Neuronal stem cell (in vitro differentiated cells): ENCODE results near the gene ANTXR1.

Experiments used
- DNase-seq: peaks from one replicate; pipeline ENCODE4 v3.0.0-alpha.2; 2013; ENCODE audit warnings: low spot score
- H2AFZ ChIP-seq: one replicate; pipeline ENCODE4 v1.6.1; 2013; ENCODE audit warnings: mild to moderate bottlenecking, low read length, inconsistent platforms
- H2AK5ac ChIP-seq: 2 replicates; pipeline ENCODE4 v1.6.1; 2013; ENCODE audit warnings: low read depth, mild to moderate bottlenecking, inconsistent platforms, low read length, moderate library complexity, mixed read lengths
- H2BK120ac ChIP-seq: 2 replicates; pipeline ENCODE4 v1.6.1; 2013; ENCODE audit warnings: low read depth, mild to moderate bottlenecking, inconsistent platforms, low read length, moderate library complexity, mixed read lengths
- H2BK12ac ChIP-seq: one replicate; pipeline ENCODE4 v1.6.1; 2013; ENCODE audit warnings: low read length, inconsistent platforms
- H2BK15ac ChIP-seq: 2 replicates; pipeline ENCODE4 v1.6.1; 2013; ENCODE audit warnings: mild to moderate bottlenecking, low read length, inconsistent platforms, mixed read lengths
- H2BK5ac ChIP-seq: one replicate; pipeline ENCODE4 v1.6.1; 2013; ENCODE audit warnings: inconsistent platforms, mild to moderate bottlenecking, low read length, moderate library complexity
- H3K14ac ChIP-seq: one replicate; pipeline ENCODE4 v1.6.1; 2013; ENCODE audit warnings: low read length, inconsistent platforms
- H3K18ac ChIP-seq: 2 replicates; pipeline ENCODE4 v1.6.1; 2013; ENCODE audit warnings: low read length, inconsistent platforms
- H3K23ac ChIP-seq: 2 replicates; pipeline ENCODE4 v1.6.1; 2013; ENCODE audit warnings: low read depth, mild to moderate bottlenecking, mixed read lengths, low read length, inconsistent platforms; ENCODE audit not compliant: poor library complexity
- H3K27ac ChIP-seq: replicated peaks from 3 replicates; pipeline ENCODE4 v1.5.1; 2013; ENCODE audit warnings: low read length, inconsistent platforms
- H3K27me3 ChIP-seq, 3 experiments: 2 replicates each; pipeline ENCODE4 v1.6.1; 2013; ENCODE audit warnings: low read length in 3 of 3, mild to moderate bottlenecking in 2 of 3, inconsistent platforms in 1 of 3, low read depth in 1 of 3, mixed read lengths in 1 of 3, moderate library complexity in 1 of 3; ENCODE audit not compliant: control insufficient read depth in 3 of 3, insufficient read depth in 3 of 3
- H3K36me3 ChIP-seq, 2 donors: replicated peaks in 1 of 2; 2 replicates each; pipeline ENCODE4 v1.6.1; 2013; ENCODE audit warnings: low read length in 2 of 2; ENCODE audit not compliant: control insufficient read depth in 2 of 2, insufficient read depth in 2 of 2
- H3K4ac ChIP-seq: 2 replicates; pipeline ENCODE4 v1.6.1; 2013; ENCODE audit warnings: inconsistent platforms, mild to moderate bottlenecking, low read length, moderate library complexity
- H3K4me1 ChIP-seq, 2 donors: 1 replicate in 1 of 2; 2 replicates in 1 of 2; pipeline ENCODE4 v1.6.1; 2013; ENCODE audit warnings: low read length in 2 of 2, low read depth in 1 of 2; ENCODE audit not compliant: control insufficient read depth in 2 of 2, insufficient read depth in 1 of 2
- H3K4me2 ChIP-seq: one replicate; pipeline ENCODE4 v1.6.1; 2013; ENCODE audit warnings: mild to moderate bottlenecking, low read length, inconsistent platforms; ENCODE audit not compliant: insufficient read depth, poor library complexity, severe bottlenecking
- H3K4me3 ChIP-seq, 2 donors: 2 replicates each; pipeline ENCODE4 v1.5.1; 2013; ENCODE audit warnings: low read length in 2 of 2, mild to moderate bottlenecking in 2 of 2, inconsistent platforms in 1 of 2, moderate library complexity in 1 of 2
- H3K79me1 ChIP-seq: one replicate; pipeline ENCODE4 v1.6.1; 2013; ENCODE audit warnings: low read depth, mild to moderate bottlenecking, inconsistent platforms, low read length, moderate library complexity
- H3K9ac ChIP-seq: one replicate; pipeline ENCODE4 v1.6.1; 2013; ENCODE audit warnings: mild to moderate bottlenecking, low read depth, low read length, inconsistent platforms; ENCODE audit not compliant: poor library complexity
- H3K9me3 ChIP-seq, 2 donors: replicated peaks in 1 of 2; 2 replicates each; pipeline versions ENCODE3 to v1.6.1; 2013; ENCODE audit warnings: low read length in 2 of 2, mild to moderate bottlenecking in 2 of 2, inconsistent platforms in 1 of 2, low read depth in 1 of 2, mixed read lengths in 1 of 2, moderate library complexity in 1 of 2; ENCODE audit not compliant: control insufficient read depth in 2 of 2, insufficient read depth in 1 of 2
- H4K8ac ChIP-seq: one replicate; pipeline ENCODE4 v1.6.1; 2013; ENCODE audit warnings: low read depth, mild to moderate bottlenecking, inconsistent platforms, low read length, moderate library complexity
- H4K91ac ChIP-seq: one replicate; pipeline ENCODE4 v1.6.1; 2013; ENCODE audit warnings: low read length, low read depth, mild to moderate bottlenecking, inconsistent platforms; ENCODE audit not compliant: poor library complexity
- WGBS, 2 donors: extraction: QIAGEN DNeasy Blood & Tissue Kit; methylation state at CpG; one replicate each; pipeline ENCODE4 v1.1.7; 2013; ENCODE audit warnings: missing lambda C conversion rate in 2 of 2, mixed read lengths in 1 of 2; ENCODE audit not compliant: insufficient read length in 2 of 2, insufficient replicate concordance in 1 of 2; ENCODE audit errors: extremely low coverage in 2 of 2; 5-methylcytosine and 5-hydroxymethylcytosine counted together

Gene ANTXR1

DNA sequence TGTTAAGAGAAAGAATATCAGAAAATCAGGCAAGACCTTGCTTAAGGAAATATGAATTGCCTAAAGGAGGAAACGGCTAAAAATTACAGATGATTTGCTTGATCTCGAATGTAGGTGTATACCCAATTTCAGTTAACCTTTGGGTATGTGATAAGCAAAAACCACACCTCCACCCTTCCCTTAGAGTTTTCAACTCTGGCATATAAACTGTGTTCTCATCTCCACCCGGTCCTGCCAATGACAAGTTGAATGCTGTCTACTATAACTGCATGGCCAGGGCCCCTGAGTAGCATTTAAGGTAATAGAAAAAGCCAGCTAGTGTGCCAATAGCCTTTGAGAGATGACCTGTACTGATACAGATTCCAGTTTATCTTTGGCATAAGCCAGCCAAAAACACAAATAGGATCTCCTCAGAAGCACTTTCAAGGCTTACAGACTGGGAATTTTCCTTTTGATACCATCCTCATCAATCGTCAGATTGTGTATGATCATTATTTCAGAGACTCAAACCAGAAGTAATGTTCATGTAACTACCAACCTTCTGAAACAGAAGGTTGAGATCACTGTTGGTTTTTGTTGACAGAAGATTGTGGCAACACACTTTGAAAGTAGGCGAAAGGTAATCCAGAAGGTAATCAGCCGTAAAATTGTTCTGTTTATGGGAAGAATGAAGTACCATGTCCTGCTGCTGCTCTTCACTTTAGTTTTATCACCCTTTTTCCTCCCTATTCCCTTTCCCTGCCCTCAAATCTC, 211.0 kb downstream of the ANTXR1 start:
- Histone ChIP-seq H4K91ac (no peak overlapping the region), H3K9me3 (no peaks in the 10 kb centered on the region), H2AFZ (no peak overlapping the region), H3K9ac (no peak overlapping the region), H3K18ac (no peak overlapping the region), H4K8ac (no peak overlapping the region), H3K4ac (no peak overlapping the region), H3K36me3 (peaks cover 0 to 7% of the 10 kb centered on the region in 2 donors), H3K4me3 (no peak overlapping the region), H2BK15ac (no peak overlapping the region), H2AK5ac (no peak overlapping the region), H2BK120ac (no peak overlapping the region), H3K27ac (no peak overlapping the region), H3K14ac (no peak overlapping the region), H3K79me1 (no peaks in the 10 kb centered on the region), H2BK12ac (no peak overlapping the region), H3K4me2 (no peak overlapping the region), H3K23ac (no peak overlapping the region), H3K27me3 (no peaks in the 10 kb centered on the region), H2BK5ac (no peak overlapping the region), H3K4me1 (peaks cover 0 to 2% of the 10 kb centered on the region in 2 donors)
- no CpG with 5 or more reads among the region's 6 CpGs for WGBS, 2 donors
- no peak for DNase-seq

DNA sequence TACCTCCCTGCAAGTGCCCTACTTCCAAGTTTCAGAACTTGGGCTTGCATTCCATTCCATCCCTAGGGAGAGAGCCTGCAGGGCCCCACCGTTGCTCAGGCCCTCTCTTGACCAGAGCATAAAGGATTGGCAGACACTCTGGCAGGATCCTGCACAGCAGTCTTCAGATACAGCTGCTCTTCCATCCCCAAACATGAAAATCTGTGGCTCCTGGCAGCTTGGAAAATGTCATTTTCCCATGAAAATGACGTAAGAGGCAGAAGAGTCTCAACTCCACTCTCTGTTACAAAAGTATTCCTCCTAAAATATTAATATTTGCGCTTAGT, 211.5 kb downstream of the ANTXR1 start:
- Histone ChIP-seq H3K4me2 (no peak overlapping the region), H2BK15ac (no peak overlapping the region), H3K36me3 (peaks cover 0 to 7% of the 10 kb centered on the region in 2 donors), H3K27me3 (no peaks in the 10 kb centered on the region), H3K79me1 (no peaks in the 10 kb centered on the region), H2BK12ac (no peak overlapping the region), H3K23ac (no peak overlapping the region), H3K27ac (no peak overlapping the region), H2BK120ac (no peak overlapping the region), H3K4me1 (peaks cover 0 to 2% of the 10 kb centered on the region in 2 donors), H3K14ac (no peak overlapping the region), H2BK5ac (no peak overlapping the region), H3K9ac (no peak overlapping the region), H3K4me3 (no peak overlapping the region), H3K9me3 (no peaks in the 10 kb centered on the region), H3K18ac (no peak overlapping the region), H2AFZ (no peak overlapping the region), H2AK5ac (no peak overlapping the region), H4K8ac (no peak overlapping the region), H4K91ac (no peak overlapping the region), H3K4ac (no peak overlapping the region)
- WGBS, 2 donors = no CpG with 5 or more reads among the region's 3 CpGs
- DNase-seq = no peak

DNA sequence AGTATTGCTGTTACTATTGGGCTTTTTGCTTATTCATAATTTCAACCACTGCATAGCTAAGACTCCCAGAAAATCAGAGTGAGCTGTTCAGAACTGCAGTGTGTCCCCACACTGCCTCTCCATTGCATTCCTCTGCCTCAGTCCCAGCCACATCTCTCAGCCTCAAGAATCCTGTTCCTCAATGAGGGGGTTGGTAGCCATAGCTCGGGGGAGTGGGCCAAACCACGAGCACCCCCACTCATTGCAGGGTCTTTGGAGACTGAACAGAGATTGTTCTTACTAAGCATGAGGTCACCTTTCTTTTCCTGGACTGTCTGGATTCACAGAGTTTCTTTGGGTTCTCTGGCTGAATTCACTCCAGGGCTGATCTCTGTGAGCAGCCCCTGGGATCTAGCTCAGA, 213.0 kb downstream of the ANTXR1 start:
- Histone ChIP-seq H3K9me3 (no peaks in the 10 kb centered on the region), H2AK5ac (no peak overlapping the region), H4K91ac (no peak overlapping the region), H4K8ac (no peak overlapping the region), H3K36me3 (peaks cover 0 to 7% of the 10 kb centered on the region in 2 donors), H3K9ac (no peak overlapping the region), H3K27ac (no peak overlapping the region), H2BK120ac (no peak overlapping the region), H3K4me1 (peaks cover 0 to 2% of the 10 kb centered on the region in 2 donors), H3K14ac (no peak overlapping the region), H2BK12ac (no peak overlapping the region), H3K4ac (no peak overlapping the region), H2BK5ac (no peak overlapping the region), H3K4me3 (no peak overlapping the region), H3K79me1 (no peaks in the 10 kb centered on the region), H2BK15ac (no peak overlapping the region), H2AFZ (no peak overlapping the region), H3K23ac (no peak overlapping the region), H3K4me2 (no peak overlapping the region), H3K18ac (no peak overlapping the region), H3K27me3 (no peaks in the 10 kb centered on the region)
- no CpG with 5 or more reads among the region's 2 CpGs for WGBS, 2 donors
- DNase-seq = no peak

DNA sequence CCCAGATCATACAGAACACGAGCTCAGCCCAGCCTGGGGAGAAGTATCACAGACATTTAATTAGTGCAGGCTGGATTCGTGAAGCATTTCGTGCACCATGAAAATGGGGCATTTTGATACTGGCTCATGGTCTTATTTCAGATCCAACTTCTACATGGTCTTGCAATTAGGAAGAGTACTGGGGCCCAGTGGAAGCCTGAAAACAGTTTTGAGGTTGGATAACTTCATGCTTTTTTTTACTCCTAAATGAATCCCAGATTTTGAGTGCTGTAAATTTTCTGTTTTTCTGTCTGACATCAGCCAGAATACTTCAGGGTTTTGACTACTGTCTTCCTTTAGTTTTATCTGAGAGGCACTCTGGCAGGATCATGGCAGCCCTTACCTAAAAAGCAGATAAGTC, 213.9 kb downstream of the ANTXR1 start:
- Histone ChIP-seq H2BK5ac (no peak overlapping the region), H3K36me3 (peaks cover 0 to 7% of the 10 kb centered on the region in 2 donors), H3K9ac (no peak overlapping the region), H2BK15ac (no peak overlapping the region), H3K14ac (no peak overlapping the region), H3K4me1 (peaks cover 0 to 2% of the 10 kb centered on the region in 2 donors), H3K4me3 (no peak overlapping the region), H4K91ac (no peak overlapping the region), H3K23ac (no peak overlapping the region), H2AFZ (no peak overlapping the region), H3K18ac (no peak overlapping the region), H2BK12ac (no peak overlapping the region), H3K9me3 (no peaks in the 10 kb centered on the region), H3K27me3 (no peaks in the 10 kb centered on the region), H2AK5ac (no peak overlapping the region), H3K4me2 (no peak overlapping the region), H2BK120ac (no peak overlapping the region), H3K27ac (no peak overlapping the region), H4K8ac (no peak overlapping the region), H3K79me1 (no peaks in the 10 kb centered on the region), H3K4ac (no peak overlapping the region)
- DNase-seq = no peak
- WGBS, 2 donors = no CpG with 5 or more reads among the region's 3 CpGs
